HEK293T (cell line): ENCODE results near the gene RAP1GAP.

Experiments used
- BHLHE40 ChIP-seq: fragments of 450-650 bp; IDR thresholded peaks from 2 replicates; pipeline ENCODE4 v1.6.1; 2016; ENCODE audit warnings: mild to moderate bottlenecking, moderate library complexity, borderline replicate concordance
- ELF4 ChIP-seq: fragments of 450-650 bp; IDR thresholded peaks from 2 replicates; pipeline ENCODE4 v1.6.1; 2017; ENCODE audit warnings: antibody characterized with exemption
- FOXA1 ChIP-seq: fragments of 450-650 bp; IDR thresholded peaks from 2 replicates; pipeline ENCODE4 v1.6.1; 2016; ENCODE audit warnings: mild to moderate bottlenecking
- FOXK2 ChIP-seq: fragments of 450-650 bp; IDR thresholded peaks from 2 replicates; pipeline ENCODE4 v1.6.1; 2016; ENCODE audit warnings: mild to moderate bottlenecking
- FOXM1 ChIP-seq: fragments of 450-650 bp; IDR thresholded peaks from 2 replicates; pipeline ENCODE4 v1.6.1; 2017; ENCODE audit warnings: mild to moderate bottlenecking, borderline replicate concordance
- HDGF ChIP-seq: fragments of 450-650 bp; IDR thresholded peaks from 2 replicates; pipeline ENCODE4 v1.6.1; 2017; ENCODE audit warnings: antibody characterized with exemption, borderline replicate concordance
- LEF1 ChIP-seq: fragments of 450-650 bp; IDR thresholded peaks from 2 replicates; pipeline ENCODE4 v1.6.1; 2017; ENCODE audit warnings: mild to moderate bottlenecking, borderline replicate concordance
- NFRKB ChIP-seq: fragments of 450-650 bp; IDR thresholded peaks from 2 replicates; pipeline ENCODE4 v1.6.1; 2016; ENCODE audit warnings: mild to moderate bottlenecking, moderate library complexity
- PKNOX1 ChIP-seq: fragments of 450-650 bp; IDR thresholded peaks from 2 replicates; pipeline ENCODE4 v1.6.1; 2016
- SP1 ChIP-seq: fragments of 450-650 bp; IDR thresholded peaks from 2 replicates; pipeline ENCODE4 v1.6.1; 2017
- SUZ12 ChIP-seq: fragments of 450-650 bp; IDR thresholded peaks from 2 replicates; pipeline ENCODE4 v1.6.1; 2016; ENCODE audit warnings: mild to moderate bottlenecking
- ZNF384 ChIP-seq: fragments of 450-650 bp; IDR thresholded peaks from 2 replicates; pipeline ENCODE4 v1.6.1; 2016

GRCh38 chr1:21703318-21703963, 34.3 kb upstream of the RAP1GAP start:
- TF ChIP-seq SP1 (no peak), FOXM1 (no peak), FOXA1 (no peak), FOXK2 (no peak), ELF4 (no peak), HDGF (no peak), BHLHE40 (no peak), PKNOX1 (no peak), NFRKB (no peak), ZNF384 (no peak), SUZ12 (no peak), LEF1 (no peak)
